Measurements from ENCODE around the gene EIF2B4. TPM values are rescaled to one million over a fixed set of nuclear protein-coding genes. Genes with fewer than 3 reads are reported as not detected.

The EIF2B4 gene
- total and polyA plus RNA-seq, 4 donors: 10.5 to 25.8 (median 20.8) TPM

DNA sequence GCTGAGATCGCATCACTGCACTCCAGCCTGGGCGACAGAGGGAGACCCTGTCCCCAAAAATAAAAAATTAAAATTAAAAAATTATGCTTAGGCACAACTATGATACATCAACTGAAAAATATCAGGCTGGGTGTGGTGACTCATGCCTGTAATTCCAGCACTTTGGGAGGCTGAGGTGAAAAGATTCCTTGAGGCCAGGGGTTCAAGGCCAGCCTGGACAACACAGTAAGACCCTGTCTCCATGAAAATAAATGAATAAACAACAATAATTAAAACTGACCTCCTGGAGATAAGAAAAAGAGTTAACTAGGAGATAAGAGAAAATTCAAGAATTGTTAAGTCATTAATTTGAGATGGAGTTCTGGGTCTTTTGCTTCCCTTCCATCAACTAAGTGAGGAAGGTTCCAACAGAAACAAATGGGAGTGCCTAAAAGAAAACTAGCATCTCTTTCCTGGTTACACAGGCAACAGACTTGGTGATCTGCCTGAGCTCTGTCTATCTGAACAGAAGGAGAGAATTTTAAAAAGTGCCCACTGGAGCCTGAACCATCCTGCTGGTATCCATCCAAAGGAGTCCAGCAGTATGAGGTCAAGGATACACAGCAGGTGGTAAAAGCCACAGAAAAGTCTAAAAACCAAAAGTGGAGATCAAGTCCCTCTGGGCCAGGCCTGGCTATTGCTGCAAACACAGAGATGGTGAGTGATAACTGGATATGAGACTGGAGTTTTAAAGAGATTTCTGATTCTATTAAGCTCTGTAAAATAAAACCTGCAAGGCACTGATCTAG is 30.4 kb upstream of the EIF2B4 start:
- no peak overlapping the region for H3K9ac ChIP-seq (ENCODE audit: low read depth in 1 of 2, low read length in 2 of 2)
- no peaks in the 10 kb centered on the region for H3K27me3 ChIP-seq (ENCODE audit: control insufficient read depth in 4 of 4, insufficient read depth in 4 of 4, low read length in 3 of 4)
- no peaks in the 10 kb centered on the region for H3K9me3 ChIP-seq (ENCODE audit: control insufficient read depth in 4 of 4, low read length in 3 of 4)
- no peak overlapping the region for H3K27ac ChIP-seq (ENCODE audit: low read depth in 1 of 2, low read length in 2 of 2)
- no peak overlapping the region for H3K4me3 ChIP-seq (ENCODE audit: low read depth in 1 of 3, low read length in 3 of 3)
- TF ChIP-seq GABPA (IDR thresholded peaks at IDR 0.05 in 1 of 2, conservative IDR thresholded peaks at IDR 0.05 in 1 of 2): no peak
- no peak for TF ChIP-seq YY1 (IDR thresholded peaks at IDR 0.05)
- TF ChIP-seq, protein P1, sequence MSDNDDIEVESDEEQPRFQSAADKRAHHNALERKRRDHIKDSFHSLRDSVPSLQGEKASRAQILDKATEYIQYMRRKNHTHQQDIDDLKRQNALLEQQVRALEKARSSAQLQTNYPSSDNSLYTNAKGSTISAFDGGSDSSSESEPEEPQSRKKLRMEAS (IDR thresholded peaks at IDR 0.05): no peak
- no peak for TF ChIP-seq SP1 (IDR thresholded peaks at IDR 0.05)
- TF ChIP-seq RAD21 (IDR thresholded peaks at IDR 0.05): no peak
- no peak for TF ChIP-seq HNF4G (IDR thresholded peaks at IDR 0.05)
- no peak for TF ChIP-seq EGR1 (IDR thresholded peaks at IDR 0.05; ENCODE audit: low read depth in 2 of 2)
- TF ChIP-seq, protein P2, sequence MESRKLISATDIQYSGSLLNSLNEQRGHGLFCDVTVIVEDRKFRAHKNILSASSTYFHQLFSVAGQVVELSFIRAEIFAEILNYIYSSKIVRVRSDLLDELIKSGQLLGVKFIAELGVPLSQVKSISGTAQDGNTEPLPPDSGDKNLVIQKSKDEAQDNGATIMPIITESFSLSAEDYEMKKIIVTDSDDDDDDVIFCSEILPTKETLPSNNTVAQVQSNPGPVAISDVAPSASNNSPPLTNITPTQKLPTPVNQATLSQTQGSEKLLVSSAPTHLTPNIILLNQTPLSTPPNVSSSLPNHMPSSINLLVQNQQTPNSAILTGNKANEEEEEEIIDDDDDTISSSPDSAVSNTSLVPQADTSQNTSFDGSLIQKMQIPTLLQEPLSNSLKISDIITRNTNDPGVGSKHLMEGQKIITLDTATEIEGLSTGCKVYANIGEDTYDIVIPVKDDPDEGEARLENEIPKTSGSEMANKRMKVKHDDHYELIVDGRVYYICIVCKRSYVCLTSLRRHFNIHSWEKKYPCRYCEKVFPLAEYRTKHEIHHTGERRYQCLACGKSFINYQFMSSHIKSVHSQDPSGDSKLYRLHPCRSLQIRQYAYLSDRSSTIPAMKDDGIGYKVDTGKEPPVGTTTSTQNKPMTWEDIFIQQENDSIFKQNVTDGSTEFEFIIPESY (IDR thresholded peaks at IDR 0.05): no peak
- TF ChIP-seq RXRA (IDR thresholded peaks at IDR 0.05): no peak
- DNase-seq (ENCODE audit: low spot score): no peak
- WGBS: 98% methylated on average over 2 of the region's 2 CpGs
- no peaks in the 10 kb centered on the region for H3K4me1 ChIP-seq (ENCODE audit: control insufficient read depth in 4 of 4, insufficient read depth in 4 of 4, low read length in 3 of 4)
- peaks cover 0 to 2% (median 0%) of the 10 kb centered on the region in 4 donors for H3K36me3 ChIP-seq (ENCODE audit: control insufficient read depth in 4 of 4, insufficient read depth in 3 of 4, low read depth in 1 of 4, low read length in 3 of 4)

DNA sequence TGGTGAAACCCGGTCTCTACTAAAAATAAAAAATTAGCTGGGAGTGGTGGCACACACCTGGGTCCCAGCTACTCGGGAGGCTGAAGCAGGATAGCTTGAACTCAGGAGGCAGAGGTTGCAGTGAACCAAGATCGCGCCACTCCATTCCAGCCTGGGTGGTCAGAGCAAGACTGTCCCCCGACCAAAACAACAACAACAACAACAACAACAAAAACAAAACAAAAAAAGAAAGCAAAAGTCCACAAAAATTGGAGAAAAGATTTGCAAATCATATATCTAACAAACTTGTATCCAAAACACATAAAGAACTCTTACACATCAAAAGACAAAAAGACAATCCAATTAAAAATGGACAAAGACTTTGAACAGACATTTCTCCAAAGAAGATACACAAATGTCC is 28.8 kb upstream of the EIF2B4 start:
- DNase-seq (ENCODE audit: low spot score): no peak
- no peak overlapping the region for H3K4me3 ChIP-seq (ENCODE audit: low read depth in 1 of 3, low read length in 3 of 3)
- H3K36me3 ChIP-seq (ENCODE audit: control insufficient read depth in 4 of 4, insufficient read depth in 3 of 4, low read depth in 1 of 4, low read length in 3 of 4): no peaks in the 10 kb centered on the region
- no peak overlapping the region for H3K27ac ChIP-seq (ENCODE audit: low read depth in 1 of 2, low read length in 2 of 2)
- TF ChIP-seq SP1 (IDR thresholded peaks at IDR 0.05) (no peak), HNF4G (IDR thresholded peaks at IDR 0.05) (no peak), NR2F2 (IDR thresholded peaks at IDR 0.05) (no peak), GABPA (IDR thresholded peaks at IDR 0.05 in 1 of 2, conservative IDR thresholded peaks at IDR 0.05 in 1 of 2) (no peak), HNF4A (conservative IDR thresholded peaks at IDR 0.05) (no peak)
- TF ChIP-seq, protein P1 (IDR thresholded peaks at IDR 0.05): no peak
- no peaks in the 10 kb centered on the region for H3K4me1 ChIP-seq (ENCODE audit: control insufficient read depth in 4 of 4, insufficient read depth in 4 of 4, low read length in 3 of 4)
- H3K27me3 ChIP-seq (ENCODE audit: control insufficient read depth in 4 of 4, insufficient read depth in 4 of 4, low read length in 3 of 4): no peaks in the 10 kb centered on the region
- 98% methylated on average over 5 of the region's 5 CpGs for WGBS
- no peaks in the 10 kb centered on the region for H3K9me3 ChIP-seq (ENCODE audit: control insufficient read depth in 4 of 4, low read length in 3 of 4)
- H3K9ac ChIP-seq (ENCODE audit: low read depth in 1 of 2, low read length in 2 of 2): no peak overlapping the region

DNA sequence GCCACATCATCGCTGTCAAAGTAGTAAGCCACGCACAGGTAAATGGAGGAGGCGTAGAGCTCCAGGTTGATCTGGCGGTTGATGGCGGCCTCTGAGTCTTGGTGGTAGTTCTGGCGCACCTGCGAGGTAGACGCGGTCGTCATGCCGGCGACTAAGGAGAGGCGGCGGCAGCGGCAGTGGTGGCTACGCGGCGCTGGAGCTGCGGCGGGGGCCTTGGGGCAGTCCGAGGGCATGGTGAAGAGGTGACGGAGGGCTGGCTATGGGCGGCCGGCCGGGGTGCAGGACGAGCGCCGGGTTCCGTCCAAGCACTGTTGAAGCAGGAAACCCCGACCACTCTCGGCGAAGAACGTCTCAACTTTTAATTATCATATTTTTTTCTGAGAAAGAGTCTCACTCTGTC is 23.1 kb upstream of the EIF2B4 start:
- H3K9ac ChIP-seq (ENCODE audit: low read depth in 1 of 2, low read length in 2 of 2): no peak overlapping the region
- peaks cover 0 to 7% (median 2%) of the 10 kb centered on the region in 4 donors for H3K36me3 ChIP-seq (ENCODE audit: control insufficient read depth in 4 of 4, insufficient read depth in 3 of 4, low read depth in 1 of 4, low read length in 3 of 4)
- TF ChIP-seq TAF1 (conservative IDR thresholded peaks at IDR 0.05) (no peak), HNF4A (conservative IDR thresholded peaks at IDR 0.05) (no peak), NR2F2 (IDR thresholded peaks at IDR 0.05) (no peak), HNF4G (IDR thresholded peaks at IDR 0.05) (no peak), JUND (IDR thresholded peaks at IDR 0.05) (no peak), YY1 (IDR thresholded peaks at IDR 0.05) (no peak)
- TF ChIP-seq, protein P3, sequence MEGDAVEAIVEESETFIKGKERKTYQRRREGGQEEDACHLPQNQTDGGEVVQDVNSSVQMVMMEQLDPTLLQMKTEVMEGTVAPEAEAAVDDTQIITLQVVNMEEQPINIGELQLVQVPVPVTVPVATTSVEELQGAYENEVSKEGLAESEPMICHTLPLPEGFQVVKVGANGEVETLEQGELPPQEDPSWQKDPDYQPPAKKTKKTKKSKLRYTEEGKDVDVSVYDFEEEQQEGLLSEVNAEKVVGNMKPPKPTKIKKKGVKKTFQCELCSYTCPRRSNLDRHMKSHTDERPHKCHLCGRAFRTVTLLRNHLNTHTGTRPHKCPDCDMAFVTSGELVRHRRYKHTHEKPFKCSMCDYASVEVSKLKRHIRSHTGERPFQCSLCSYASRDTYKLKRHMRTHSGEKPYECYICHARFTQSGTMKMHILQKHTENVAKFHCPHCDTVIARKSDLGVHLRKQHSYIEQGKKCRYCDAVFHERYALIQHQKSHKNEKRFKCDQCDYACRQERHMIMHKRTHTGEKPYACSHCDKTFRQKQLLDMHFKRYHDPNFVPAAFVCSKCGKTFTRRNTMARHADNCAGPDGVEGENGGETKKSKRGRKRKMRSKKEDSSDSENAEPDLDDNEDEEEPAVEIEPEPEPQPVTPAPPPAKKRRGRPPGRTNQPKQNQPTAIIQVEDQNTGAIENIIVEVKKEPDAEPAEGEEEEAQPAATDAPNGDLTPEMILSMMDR (IDR thresholded peaks at IDR 0.05; ENCODE audit: low read depth, low read length, missing input control): no peak
- TF ChIP-seq, protein P2 (IDR thresholded peaks at IDR 0.05): no peak
- no peak overlapping the region for H3K27ac ChIP-seq (ENCODE audit: low read depth in 1 of 2, low read length in 2 of 2)
- H3K4me1 ChIP-seq (ENCODE audit: control insufficient read depth in 4 of 4, insufficient read depth in 4 of 4, low read length in 3 of 4): no peaks in the 10 kb centered on the region
- no peak overlapping the region for H3K4me3 ChIP-seq (ENCODE audit: low read depth in 1 of 3, low read length in 3 of 3)
- no peaks in the 10 kb centered on the region for H3K27me3 ChIP-seq (ENCODE audit: control insufficient read depth in 4 of 4, insufficient read depth in 4 of 4, low read length in 3 of 4)
- DNase-seq (ENCODE audit: low spot score): no peak
- no peaks in the 10 kb centered on the region for H3K9me3 ChIP-seq (ENCODE audit: control insufficient read depth in 4 of 4, low read length in 3 of 4)
- 98% methylated on average over 33 of the region's 33 CpGs for WGBS
